NCI-H82 treated with DMSO at 0.1 percent for 48 hours (cell line): ENCODE results near the gene EEF1G.
A peak's percentile ranks its signal among the peaks of the same experiment; 100 is the strongest.
"Not testable (repeated sequence)": the region's sequence is repeated elsewhere in the genome, so short reads cannot be mapped to it uniquely, and the experiment has no call there.

Experiments used
- DNase-seq: peaks from one replicate; lab custom pipeline; 2025; ENCODE audit not compliant: unreplicated experiment; lab: John Stamatoyannopoulos, UW

Gene EEF1G

DNA sequence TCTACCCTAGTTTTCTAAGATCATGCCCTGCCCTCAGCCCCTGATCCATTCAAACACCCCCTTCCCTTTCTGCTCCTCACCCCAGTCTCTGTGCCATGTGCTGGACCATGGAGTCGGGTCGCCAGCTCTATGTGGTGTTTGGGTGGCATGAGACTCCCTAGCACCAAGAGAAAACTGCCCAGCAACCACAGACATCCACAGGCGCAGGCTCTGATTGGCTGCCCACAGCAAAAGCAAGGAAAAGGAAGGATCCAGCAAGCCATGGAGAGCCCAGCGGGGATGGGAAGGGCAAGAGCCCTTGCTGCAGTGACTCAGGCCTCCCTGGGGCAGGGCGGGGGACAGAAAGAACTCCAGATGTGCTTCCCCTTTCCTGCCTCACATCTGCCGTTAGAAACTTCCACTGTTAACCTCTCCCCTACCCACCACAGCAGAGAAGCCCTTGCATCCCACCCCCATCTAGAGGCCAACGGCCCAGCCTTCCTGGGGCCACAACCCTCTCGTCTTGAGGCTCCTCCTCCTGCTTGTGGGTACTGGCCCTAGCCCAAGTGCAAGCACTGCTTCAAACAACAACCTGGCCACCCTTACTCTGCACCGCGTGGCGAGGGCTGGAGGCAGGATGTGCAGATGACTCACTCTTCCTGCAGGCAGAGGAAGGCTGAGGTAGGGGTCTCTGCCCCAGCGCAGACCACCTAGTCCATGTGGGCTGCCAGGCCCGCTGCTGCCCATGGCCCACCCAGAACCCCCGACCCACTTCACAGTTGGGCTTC is 17.4 kb downstream of the EEF1G start:
- DNase-seq: peak; percentile 37

DNA sequence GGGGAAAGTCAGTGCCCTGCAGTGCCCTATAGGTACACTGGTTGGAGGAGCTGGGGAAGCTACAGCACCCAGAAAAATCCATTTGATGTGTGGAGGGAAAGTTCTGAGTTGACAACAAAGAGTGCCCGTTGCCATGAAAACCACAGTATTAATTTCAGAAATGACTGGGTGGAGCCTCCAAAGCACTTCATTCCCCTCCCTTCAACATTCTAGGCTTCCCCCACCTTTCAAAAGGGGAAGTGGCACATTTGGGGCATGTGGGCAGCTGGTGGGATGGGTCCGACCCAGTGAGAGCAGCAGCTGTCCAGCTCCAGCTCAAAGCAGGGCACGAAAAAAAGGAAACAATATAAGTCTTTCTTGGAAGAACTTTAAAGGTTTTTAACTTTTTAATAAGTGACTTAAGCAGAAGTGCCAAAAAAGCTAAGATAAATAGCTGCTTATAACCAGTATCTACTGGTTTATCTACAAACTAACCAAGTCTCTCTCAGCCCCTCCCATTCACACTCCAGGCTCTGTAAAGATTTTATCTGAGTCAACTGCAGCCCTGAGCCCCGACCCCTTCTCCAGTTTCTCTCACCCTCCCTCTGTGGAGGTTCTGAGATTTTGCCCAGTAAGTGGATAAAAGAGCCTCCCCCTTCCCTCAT is 18.1 kb downstream of the EEF1G start:
- no peak for DNase-seq

DNA sequence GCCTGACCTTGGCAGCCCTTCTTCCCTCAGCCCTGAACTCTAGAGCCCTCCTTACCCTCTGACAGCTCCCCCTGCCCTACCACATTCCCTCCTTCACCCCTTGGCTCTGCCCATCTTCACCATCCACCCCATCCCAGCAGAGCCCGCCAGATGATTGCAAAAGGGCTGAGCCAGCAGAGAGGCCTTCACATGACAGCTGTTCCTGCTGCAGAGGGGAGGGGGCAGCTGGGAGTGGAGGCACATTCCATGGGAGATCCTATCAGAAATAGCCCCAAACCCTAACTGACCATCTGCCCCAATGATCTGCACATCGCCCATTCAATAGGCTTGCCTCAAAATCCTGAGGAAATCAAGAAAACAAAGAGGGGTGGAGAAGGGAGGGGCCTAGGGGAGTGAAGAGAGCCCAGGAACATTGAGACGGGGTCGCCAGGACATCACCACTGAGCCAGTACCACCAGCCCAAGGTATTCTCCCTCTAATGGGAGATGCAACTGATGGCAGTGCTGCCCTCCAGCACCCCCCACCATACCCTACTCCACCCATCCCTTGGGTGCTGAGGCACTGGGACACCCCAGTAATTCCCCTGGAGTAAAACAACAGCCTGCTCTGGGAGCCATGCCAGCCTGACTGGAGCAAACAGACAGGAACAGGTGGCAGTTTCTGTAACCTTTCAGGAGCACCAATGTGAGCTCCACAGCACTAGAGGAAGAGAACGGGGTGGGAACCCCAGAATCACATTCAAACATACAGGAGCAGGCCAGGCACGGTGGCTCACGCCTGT is 19.1 kb downstream of the EEF1G start:
- DNase-seq: no peak

DNA sequence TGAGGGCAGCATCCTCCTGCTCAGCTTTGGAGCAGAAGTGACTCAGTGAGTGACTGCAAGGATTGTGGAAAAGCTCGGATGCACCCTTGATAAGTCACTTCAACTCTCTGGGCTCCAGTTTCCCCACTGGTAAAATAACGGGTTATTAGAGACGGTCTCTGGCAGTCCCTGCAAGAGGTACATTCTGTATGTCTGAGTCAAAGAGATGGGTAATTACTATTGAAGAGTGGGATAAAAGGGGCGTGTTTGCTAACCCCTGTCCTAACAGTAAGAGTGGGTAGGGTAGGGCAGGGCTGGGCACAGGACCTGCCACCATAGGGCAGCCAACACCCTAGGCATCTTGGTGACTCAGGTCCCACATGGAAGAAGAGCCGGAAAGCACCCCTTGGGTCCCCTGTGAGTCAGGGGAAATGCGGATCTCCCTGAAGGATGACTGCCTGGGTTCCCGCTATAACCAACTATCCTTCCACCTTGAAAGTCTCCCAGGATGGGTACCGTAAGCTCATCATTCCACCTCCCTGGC is 19.8 kb downstream of the EEF1G start:
- DNase-seq: no peak

DNA sequence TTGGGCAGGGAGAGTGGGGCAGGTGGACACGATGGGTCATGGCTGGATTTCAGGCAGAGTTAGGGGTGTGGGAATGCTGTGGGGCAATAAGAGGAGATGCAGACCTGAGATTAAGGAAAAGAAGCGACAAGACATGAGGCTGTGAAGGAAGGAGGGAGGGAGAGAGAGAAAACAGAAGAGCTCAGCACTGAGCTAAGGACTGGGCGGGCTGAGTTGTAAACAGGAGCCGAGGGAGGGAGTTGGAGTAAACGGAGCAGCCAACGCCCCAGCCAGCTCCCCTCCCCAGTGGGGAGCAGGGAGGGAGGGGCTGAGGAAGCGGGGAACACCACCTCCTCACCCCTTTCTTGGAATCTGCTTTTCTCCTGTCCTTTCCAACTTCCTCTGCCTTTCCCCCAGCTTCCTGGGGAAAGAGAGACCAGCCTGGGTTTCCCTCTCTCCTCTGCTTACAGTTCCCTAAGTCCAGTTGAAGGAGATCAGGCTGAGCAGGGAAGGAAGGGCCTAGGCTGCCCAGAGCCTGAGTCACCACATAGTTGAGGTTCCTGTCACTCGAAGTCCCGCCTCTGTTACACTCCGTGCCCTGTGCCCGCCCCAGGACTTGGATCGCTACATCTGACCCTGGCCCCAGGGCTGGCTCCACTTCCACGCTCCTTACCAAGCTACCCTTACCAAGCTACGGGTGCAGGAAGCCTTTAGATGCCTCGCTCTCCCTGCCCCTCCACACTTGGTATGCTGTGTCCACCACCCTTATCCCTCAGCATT is 20.4 kb downstream of the EEF1G start:
- peak; percentile 63 for DNase-seq

DNA sequence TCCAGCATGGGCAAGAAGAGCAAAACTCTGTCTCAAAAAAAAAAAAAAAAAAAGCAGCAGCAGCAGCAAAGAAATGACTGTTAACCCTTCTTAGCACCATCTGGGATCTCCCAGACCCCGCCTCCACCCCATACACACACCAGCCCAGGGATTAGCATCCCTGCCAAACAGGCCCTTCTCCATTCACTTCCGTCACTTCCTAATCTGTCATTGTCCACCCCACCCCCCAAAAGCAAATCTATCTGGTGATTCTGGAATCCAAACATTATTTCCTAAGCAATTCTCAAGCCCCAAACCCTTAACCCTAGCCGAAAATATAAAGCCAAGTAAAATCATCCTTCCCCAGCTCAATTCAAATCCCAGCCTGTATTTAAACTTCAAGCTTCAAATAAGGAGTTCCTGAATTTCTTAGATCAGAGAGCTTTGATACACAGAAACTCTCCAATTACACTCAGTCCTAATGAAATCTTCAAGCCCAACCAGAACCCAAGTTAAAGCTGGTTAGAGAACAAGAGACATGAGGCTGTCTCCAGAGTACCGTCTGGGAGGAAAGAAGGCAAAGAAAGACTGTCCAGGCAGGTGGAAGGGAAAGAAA is 21.1 kb downstream of the EEF1G start:
- DNase-seq: peak; percentile 80

DNA sequence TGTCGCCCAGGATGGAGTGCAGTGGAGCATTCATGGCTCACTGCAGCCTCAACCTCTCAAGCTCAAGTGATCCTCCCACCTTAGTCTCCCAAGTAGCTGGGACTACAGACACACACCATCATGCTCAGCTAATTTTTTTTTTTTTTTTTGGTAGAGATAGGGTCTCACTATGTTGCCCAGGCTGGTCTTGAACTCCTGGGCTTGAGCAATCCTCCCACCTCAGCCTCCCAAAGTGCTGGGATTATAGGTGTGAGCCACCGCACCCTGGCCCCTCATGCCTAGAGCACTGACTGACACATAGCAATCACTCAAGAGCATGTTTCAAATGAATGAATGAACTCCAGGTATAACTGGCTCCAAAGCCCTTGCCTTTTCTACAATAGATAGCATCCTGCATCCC is 23.2 kb downstream of the EEF1G start:
- DNase-seq: not testable (repeated sequence)

DNA sequence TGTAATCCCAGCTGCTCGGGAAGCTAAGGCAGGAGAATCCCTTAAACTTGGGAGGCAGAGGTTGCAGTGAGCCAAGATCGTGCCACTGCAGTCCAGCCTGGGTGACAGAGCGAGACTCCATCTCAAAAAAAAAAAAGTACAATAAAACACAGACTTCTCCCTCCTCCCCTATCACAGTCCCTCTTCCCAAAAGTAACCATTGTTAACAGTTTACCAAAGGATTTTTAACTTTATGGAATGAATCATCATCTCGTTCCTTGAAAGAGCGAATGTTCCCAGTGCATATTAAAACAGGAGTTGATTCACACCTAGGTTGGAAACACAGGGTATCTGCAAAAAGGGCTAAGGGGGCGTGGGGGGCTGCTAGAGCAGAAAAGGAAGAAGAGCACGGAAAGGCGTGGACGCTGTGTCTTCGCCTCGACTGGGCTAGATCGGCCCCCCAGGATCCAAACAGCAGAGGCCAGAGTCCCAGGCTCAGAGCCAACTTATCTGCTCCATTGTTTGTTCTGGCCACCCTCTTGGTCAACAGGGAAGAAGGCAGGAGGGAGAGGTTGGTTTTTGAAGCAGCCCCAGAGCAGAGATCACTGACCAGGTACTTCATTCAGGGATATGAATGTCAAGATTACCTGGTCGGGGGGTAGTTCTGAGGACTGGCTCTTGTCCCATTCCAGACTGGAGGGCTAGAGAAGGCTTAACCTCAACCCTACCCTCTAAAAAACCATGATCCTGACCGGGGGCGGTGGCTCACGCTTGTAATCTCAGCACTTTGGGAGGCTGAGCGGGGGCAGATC is 25.0 kb downstream of the EEF1G start:
- no peak for DNase-seq

DNA sequence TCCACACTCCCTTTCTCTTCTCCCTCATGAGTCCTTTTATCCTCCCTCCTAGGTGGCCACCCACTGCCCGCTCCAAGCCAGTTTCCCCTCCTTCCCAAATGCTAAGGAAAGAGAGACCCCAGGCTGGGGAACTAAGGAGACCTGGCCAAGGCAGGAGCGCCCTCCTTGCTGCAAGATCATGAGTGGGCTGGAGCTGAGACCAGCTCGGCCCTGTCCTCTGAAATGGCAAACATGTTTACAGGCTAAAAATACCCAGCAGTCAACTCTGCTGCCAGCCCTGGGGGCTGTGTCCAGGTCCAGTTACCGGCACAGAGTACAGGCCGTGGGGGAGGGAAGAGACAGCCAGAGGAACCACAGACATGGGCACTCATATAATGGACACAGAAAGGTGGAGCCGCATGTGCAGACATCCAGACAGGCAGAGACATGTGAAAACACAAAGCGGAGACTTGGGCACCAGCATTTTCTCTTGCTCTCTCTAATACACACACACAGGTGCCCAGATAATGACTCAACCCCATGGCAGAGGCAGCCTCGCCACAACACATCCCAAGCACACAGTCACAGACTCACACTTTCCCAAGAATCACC is 25.9 kb downstream of the EEF1G start:
- DNase-seq: no peak

DNA sequence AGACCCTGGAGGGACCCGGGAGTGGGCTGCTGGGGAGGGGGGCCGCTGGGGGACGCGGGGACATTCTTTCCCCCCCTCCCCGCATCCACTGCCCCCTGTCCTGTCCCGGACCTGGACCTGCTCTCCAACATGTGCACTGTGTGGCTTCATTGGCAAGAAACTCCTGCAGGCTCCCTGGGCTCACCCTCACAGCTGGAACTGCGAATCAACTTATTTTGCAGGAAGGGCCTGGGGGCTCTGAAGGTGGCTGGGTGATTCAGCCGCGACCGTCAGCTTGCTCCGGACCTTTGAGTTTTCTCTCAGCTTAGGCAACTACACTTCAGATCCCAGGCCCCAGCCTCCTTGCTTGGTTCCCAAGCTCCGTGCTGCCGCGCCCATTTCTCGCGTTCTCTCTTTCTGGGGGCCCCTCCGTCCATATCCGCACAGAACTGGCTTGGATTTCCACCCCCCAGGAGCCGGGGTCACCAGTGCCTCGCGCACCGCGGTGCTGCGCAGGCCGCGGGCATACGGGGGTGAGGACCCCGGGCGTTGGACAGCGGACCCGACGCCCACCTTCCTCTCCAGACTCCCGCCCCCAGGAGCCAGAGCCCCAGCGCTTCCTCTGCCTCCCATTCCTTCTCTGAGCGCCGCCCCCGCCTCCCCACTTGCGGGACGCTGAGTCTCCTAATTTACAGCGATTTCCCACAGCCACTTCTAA is 26.6 kb downstream of the EEF1G start:
- no peak for DNase-seq

DNA sequence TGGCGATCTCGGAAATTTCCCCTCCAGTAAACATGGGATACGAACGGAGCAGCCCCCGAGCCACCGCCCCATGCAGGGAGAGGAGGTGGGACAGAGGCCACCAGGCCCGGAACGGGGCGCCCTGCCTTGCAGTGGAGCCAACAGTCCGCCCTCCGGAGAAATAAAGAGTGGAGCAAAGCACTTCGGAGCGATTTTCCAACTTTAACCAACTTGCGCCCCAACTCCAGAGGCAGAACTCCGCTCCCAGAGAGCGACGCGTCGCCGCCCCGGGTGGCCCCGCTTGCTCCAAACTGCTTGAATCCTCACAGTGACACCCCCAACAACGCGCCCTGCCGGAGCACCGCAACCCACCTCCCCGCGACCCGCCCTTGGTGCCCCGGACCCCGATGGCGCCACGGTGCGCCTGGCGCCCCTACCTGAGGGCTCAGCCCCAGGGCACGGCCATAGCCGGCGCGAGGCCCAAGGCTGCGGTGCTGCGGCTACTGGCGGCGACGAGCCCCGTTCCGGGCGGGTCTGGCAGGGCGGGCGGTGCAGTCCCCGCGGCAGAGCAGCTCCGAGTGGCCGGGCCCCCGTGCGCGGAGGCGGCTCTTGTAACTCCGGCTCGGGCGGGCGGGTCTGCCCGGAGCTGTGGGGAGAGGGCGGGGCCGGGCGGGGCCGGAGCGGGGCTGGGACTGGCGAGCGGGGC is 27.3 kb downstream of the EEF1G start, which contains the start of gene AHNAK:
AHNAK (minus strand) TSS at position 563 of the 685 bp plus-strand sequence. CDS start 10,708 bp downstream, outside the sequence.
- DNase-seq: no peak

DNA sequence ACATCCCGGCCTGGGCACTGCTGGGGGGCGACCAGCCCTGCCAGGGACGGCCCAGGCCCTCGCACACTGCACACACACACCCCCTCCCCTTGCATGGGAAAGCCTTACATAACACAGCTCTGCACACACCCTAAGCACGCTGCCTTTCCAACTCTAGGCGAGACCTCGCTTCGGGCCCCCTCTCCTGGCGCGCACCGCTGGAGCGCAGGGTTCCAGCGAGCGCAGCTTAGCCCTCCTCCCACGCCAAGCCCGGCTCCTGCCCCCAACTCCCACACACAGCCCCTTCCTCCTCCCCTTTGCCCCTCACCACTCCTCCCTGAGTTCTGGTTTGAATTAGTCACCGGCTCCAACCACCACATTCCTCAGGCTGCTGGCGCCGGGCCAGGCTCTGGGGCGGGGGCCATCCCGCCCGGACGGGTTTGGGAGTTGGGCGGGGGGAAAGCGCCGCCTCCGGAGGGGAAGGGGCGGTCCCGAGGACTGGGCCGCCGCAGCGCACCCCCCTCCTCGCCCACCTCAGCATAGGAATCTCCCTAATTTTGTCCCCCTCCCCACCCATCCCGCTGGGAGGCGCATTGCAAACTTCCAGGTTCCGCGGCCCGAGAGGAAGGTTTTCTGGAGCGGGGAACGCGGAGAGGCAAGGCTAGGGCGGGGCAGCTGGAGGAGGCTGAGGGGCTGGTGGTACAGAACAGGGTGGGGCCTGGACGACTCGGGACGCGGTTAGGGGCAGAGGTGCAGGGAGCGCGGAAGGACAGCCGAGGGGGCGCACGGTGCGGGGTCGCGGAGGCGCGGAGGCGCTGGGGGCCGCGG is 28.1 kb downstream of the EEF1G start:
- DNase-seq: no peak

DNA sequence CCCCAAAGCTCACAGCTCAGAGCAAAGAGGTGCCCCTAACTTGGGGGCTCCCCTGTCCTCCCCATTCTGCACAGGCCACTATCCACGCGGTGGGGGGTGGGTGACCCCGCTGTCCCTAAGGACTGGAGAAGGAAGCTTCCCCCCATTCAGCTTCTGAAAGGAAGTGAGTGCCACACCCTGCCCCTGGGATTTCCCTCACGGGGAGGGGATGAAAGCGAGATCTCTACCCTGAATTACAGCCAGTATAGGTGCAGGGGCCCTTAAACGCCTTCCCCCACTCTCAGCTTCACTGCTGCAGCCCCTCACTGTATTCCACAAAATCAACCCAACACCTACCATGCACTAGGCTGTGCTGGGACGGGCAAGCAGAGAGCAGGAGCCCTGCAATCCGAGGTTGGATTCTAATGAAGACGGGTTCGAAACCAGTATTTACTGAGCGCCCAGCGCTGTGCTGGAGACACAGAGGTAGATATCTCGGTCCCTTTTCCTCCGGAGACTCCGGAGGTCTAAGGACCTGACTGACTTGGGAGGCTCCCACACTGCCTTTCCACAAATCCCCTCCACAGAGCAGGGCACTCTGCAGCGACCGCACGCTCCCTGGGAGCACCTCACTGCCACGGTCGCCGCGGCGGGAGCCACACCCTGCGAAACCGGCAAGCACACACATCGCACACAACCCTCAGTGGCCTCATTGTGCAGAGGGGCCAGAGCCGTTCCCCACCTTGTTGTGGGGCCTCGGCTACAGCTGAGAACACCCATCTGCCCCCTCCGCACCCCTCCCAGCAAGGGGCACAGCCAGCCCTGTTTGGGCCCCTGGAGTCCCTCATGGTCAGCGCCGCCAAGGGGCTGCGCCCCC is 28.9 kb downstream of the EEF1G start:
- DNase-seq: no peak

DNA sequence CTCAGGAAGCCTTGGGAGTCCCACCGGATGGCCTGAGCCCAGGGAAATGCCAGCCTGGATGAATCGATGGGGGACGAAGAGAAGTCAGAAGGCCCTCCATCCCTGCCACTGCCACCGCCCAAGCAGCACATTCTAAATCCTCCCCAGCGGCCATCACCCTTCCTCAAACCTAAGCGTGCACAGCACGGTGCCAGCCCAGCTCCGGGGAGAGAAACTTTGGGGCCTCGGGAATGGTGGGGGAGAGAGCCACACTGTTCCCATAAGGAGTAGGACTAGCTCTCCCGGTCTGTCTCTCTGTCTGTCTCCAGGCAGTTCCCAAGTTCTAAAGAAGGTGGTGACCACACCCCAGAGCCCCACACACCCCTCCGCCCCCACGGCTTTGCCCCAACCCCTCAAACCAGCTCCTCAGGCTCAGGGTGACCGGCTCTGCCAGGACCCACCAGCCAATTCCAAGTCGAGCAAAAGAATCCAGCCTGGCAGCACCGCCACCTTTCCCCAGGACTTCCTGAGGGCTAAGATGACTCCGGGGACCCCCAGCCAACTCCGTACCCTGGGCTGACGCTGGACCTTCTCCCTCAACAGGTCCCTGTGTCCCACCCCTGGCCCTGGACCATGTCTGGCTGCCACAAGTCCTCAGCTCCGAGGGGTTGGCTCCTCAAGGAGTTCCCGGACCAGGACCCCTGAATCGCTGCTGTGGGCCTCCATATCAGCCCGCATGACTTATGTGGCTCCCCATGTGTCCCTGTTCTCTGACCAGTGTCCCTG is 29.8 kb downstream of the EEF1G start:
- DNase-seq: no peak

DNA sequence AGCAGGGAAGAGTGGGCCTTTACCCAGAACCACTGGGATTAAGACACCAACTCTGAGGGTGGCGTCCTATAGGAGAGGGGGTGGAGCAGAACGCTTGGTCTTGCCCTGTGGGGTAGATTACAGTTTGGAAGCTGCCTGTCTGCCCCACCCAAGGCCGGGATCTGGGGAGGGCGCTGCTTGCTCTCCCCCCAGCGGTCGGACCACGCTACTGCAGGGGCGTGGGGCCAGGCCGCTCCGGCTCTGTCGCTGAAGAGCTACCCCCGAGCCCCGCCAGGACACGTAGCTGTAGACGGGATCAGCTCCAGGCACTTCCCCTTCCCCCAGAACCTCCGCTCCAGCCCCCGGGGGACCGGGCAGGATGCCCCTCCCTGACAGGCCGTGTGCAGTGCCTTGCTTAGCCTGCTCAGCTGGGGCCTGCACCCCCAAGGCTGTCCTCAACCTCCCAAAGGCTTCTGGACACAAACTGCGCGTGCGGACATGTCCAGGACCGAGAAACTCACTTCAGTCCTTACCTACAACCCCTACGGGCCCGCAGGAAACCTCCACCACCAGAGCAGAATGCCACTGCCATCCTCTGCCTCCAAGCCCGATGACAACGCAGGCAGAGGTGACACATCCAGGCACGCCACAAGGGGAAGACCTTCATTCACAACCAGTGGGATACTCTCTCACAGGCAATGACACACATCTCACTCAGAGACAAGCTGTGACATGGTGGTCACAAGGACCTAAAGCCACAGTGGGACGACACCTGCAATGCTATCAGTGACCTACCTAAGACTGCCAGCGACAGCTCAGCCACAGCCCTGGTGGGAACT is 30.7 kb downstream of the EEF1G start:
- DNase-seq: no peak
